HepG2 (cell line): Measurements from ENCODE around the gene HAUS2. TPM values are rescaled to one million over a fixed set of nuclear protein-coding genes. Genes with fewer than 3 reads are reported as not detected.

ENCODE experiments used
- ATAC-seq: fragments of 200-7000 bp; cut with Tn5 transposase; 3 replicates; pipeline ENCODE4 v1.9.1; 2020; ENCODE audit warnings: mild to moderate bottlenecking, moderate library complexity
- BruUV-seq: library from RNA; stranded (reverse); fragments of 400-500 nt; replicated peaks from 2 replicates; lab custom pipeline; 2021; lab: Mats Ljungman, UMichigan
- CTCF ChIA-PET: fragments of 300-600 bp; formaldehyde crosslinking; extraction: SDS; loops from one replicate; lab custom pipeline; 2021; ENCODE audit warnings: low total read pairs, inconsistent platforms, low intra/inter-chr PET ratio; lab: Yijun Ruan, JAX
- POLR2A ChIA-PET: fragments of 350-600 bp; sonication (Branson Sonifier 250); formaldehyde crosslinking; loops from one replicate; lab custom pipeline; 2020; ENCODE audit warnings: antibody characterized with exemption, inconsistent platforms; lab: Yijun Ruan, JAX
- DNase-seq: peaks from one replicate; pipeline ENCODE4 v3.0.0-alpha.2; 2015; ENCODE audit warnings: low spot score
- FAIRE-seq: peaks from 3 replicates; lab custom pipeline; 2011; peaks lifted over from hg19 to GRCh38; lab: Jason Lieb, UNC
- H2AFZ ChIP-seq: one replicate; pipeline ENCODE4 v1.6.1; 2011; ENCODE audit warnings: low read length, inconsistent platforms
- H3K27ac ChIP-seq: fragments of 300-600 bp; 3 replicates; pipeline ENCODE4 v1.8.0; 2011; ENCODE audit warnings: mixed run types, mild to moderate bottlenecking, mixed read lengths, low read length, inconsistent platforms; ENCODE audit not compliant: insufficient read depth; ENCODE audit errors: extremely low read length
- H3K27me3 ChIP-seq, 2 experiments: fragments of 200-600 bp in 1 of 2; 2 replicates in 1 of 2; 3 replicates in 1 of 2; pipeline versions ENCODE4 v1.6.0 to v1.8.0; 2011; ENCODE audit warnings: low read length in 2 of 2, mild to moderate bottlenecking in 2 of 2, moderate library complexity in 2 of 2, inconsistent platforms in 1 of 2; ENCODE audit not compliant: insufficient read depth in 2 of 2, control insufficient read depth in 1 of 2
- H3K36me3 ChIP-seq, 2 experiments: fragments of 200-600 bp in 1 of 2; replicated peaks in 1 of 2; 2 replicates in 1 of 2; 3 replicates in 1 of 2; pipeline versions ENCODE4 v1.5.1 to v1.8.0; 2011; ENCODE audit warnings: low read length in 2 of 2, inconsistent platforms in 1 of 2; ENCODE audit not compliant: insufficient read depth in 2 of 2, control insufficient read depth in 1 of 2
- H3K4me1 ChIP-seq: 2 replicates; pipeline ENCODE4 v1.5.1; 2012; ENCODE audit warnings: low read length, inconsistent platforms; ENCODE audit not compliant: insufficient read depth
- H3K4me2 ChIP-seq: 2 replicates; pipeline ENCODE4 v1.6.0; 2011; ENCODE audit warnings: low read depth, low read length, inconsistent platforms
- H3K4me3 ChIP-seq, 3 experiments: fragments of 200-600 bp in 1 of 3; sonication (generic), shearing (Covaris generic) in 1 of 3; replicated peaks in 1 of 3; 2 replicates each; pipeline ENCODE4 v1.5.1; 2011 to 2016; ENCODE audit warnings: low read length in 3 of 3, inconsistent platforms in 2 of 3, low read depth in 2 of 3, mild to moderate bottlenecking in 2 of 3, control low read depth in 1 of 3, mixed read lengths in 1 of 3; ENCODE audit not compliant: insufficient read depth in 1 of 3
- H3K79me2 ChIP-seq: one replicate; pipeline ENCODE4 v1.6.1; 2011; ENCODE audit warnings: low read length, inconsistent platforms; ENCODE audit not compliant: insufficient read depth
- H3K9ac ChIP-seq: 2 replicates; pipeline ENCODE4 v1.6.0; 2011; ENCODE audit warnings: mild to moderate bottlenecking, low read depth, low read length, inconsistent platforms; ENCODE audit not compliant: insufficient read depth
- H3K9me3 ChIP-seq: 2 replicates; pipeline ENCODE4 v1.5.1; 2012; ENCODE audit warnings: mild to moderate bottlenecking, low read length
- H4K20me1 ChIP-seq: 2 replicates; pipeline ENCODE4 v1.6.0; 2011; ENCODE audit warnings: inconsistent platforms, mild to moderate bottlenecking, low read length, moderate library complexity; ENCODE audit not compliant: insufficient read depth
- ASH2L ChIP-seq: fragments of 300-600, 200-600 bp; sonication (generic); IDR thresholded peaks from 2 replicates; pipeline ENCODE4 v1.7.0; 2017; ENCODE audit warnings: low read depth, mild to moderate bottlenecking, moderate library complexity, mixed read lengths, low read length; ENCODE audit not compliant: insufficient read length
- BHLHE40 ChIP-seq: IDR thresholded peaks from 2 replicates; pipeline ENCODE4 v1.6.1; 2011; ENCODE audit warnings: low read length, improper control_type of control experiment
- DMTF1 ChIP-seq: sonication (generic); formaldehyde crosslinking; IDR thresholded peaks from 2 replicates; pipeline ENCODE4 v1.4.0; 2020; ENCODE audit warnings: mild to moderate bottlenecking, missing genetic modification reagents
- EEA1 ChIP-seq: sonication (generic); formaldehyde crosslinking; IDR thresholded peaks from 2 replicates; pipeline ENCODE4 v1.5.1; 2020; ENCODE audit warnings: mild to moderate bottlenecking, missing genetic modification reagents, borderline replicate concordance
- FOXA1 ChIP-seq, 2 experiments: fragments of 450-650 bp in 1 of 2; sonication (generic) in 1 of 2; formaldehyde crosslinking in 1 of 2; IDR thresholded peaks; 2 replicates each; pipeline versions ENCODE4 v1.4.0 to v1.6.1; 2016 to 2020; ENCODE audit warnings: missing genetic modification reagents in 1 of 2
- GATAD2A ChIP-seq: IDR thresholded peaks from 2 replicates; pipeline ENCODE4 v1.6.1; 2016
- HHEX ChIP-seq: IDR thresholded peaks from 2 replicates; pipeline ENCODE4 v1.6.1; 2016; ENCODE audit warnings: control low read depth
- HNRNPUL1 ChIP-seq: fragments of 200-400 bp; formaldehyde crosslinking; IDR thresholded peaks from 2 replicates; pipeline ENCODE4 v1.6.1; 2017; ENCODE audit warnings: low read depth, mild to moderate bottlenecking, low read length, moderate library complexity
- KLF6 ChIP-seq: IDR thresholded peaks from 2 replicates; pipeline ENCODE4 v1.8.0; 2016; ENCODE audit warnings: missing biosample characterization, missing genetic modification reagents
- MZF1 ChIP-seq: sonication (generic); formaldehyde crosslinking; IDR thresholded peaks from 2 replicates; pipeline ENCODE4 v1.8.1; 2023; ENCODE audit warnings: mild to moderate bottlenecking, missing genetic modification reagents, borderline replicate concordance
- PAF1 ChIP-seq: IDR thresholded peaks from 2 replicates; pipeline ENCODE4 v1.6.1; 2016; ENCODE audit warnings: missing genetic modification reagents, missing compliant biosample characterization
- PHF8 ChIP-seq: sonication (generic); formaldehyde crosslinking; IDR thresholded peaks from 2 replicates; pipeline ENCODE4 v1.5.0; 2020; ENCODE audit warnings: missing genetic modification reagents
- RFXANK ChIP-seq: IDR thresholded peaks from 2 replicates; pipeline ENCODE4 v1.6.1; 2016
- ZMYM3 ChIP-seq: sonication (generic); formaldehyde crosslinking; IDR thresholded peaks from 2 replicates; pipeline ENCODE4 v1.5.1; 2020; ENCODE audit warnings: mild to moderate bottlenecking, missing genetic modification reagents
- ZNF317 ChIP-seq: sonication (generic); formaldehyde crosslinking; IDR thresholded peaks from 2 replicates; pipeline ENCODE4 v1.5.0; 2020; ENCODE audit warnings: mild to moderate bottlenecking, missing genetic modification reagents
- ZNF354B ChIP-seq: sonication (generic); formaldehyde crosslinking; IDR thresholded peaks from 2 replicates; pipeline ENCODE4 v1.8.0; 2022; ENCODE audit warnings: mild to moderate bottlenecking, missing genetic modification reagents
- ZNF414 ChIP-seq: sonication (generic); formaldehyde crosslinking; IDR thresholded peaks from 2 replicates; pipeline ENCODE4 v1.5.0; 2020; ENCODE audit warnings: missing genetic modification reagents
- ZNF746 ChIP-seq: sonication (generic); formaldehyde crosslinking; IDR thresholded peaks from 2 replicates; pipeline ENCODE4 v1.8.0; 2022; ENCODE audit warnings: mild to moderate bottlenecking, missing genetic modification reagents
- ZNF772 ChIP-seq: sonication (generic); formaldehyde crosslinking; IDR thresholded peaks from 2 replicates; pipeline ENCODE4 v1.5.0; 2020; ENCODE audit warnings: mild to moderate bottlenecking, missing genetic modification reagents
- ZNF781 ChIP-seq: sonication (generic); formaldehyde crosslinking; IDR thresholded peaks from 2 replicates; pipeline ENCODE4 v1.5.1; 2020; ENCODE audit warnings: borderline replicate concordance, mild to moderate bottlenecking, missing genetic modification reagents; ENCODE audit errors: not compliant biosample characterization
- WGBS: methylation state at CpG from one replicate; pipeline ENCODE4 v1.1.6; 2017; ENCODE audit warnings: low lambda C conversion rate; 5-methylcytosine and 5-hydroxymethylcytosine counted together
- in situ Hi-C: cut with HindIII; loops from 2 replicates; pipeline ENCODE4 v1.10.0; 2017; ENCODE audit warnings: low pct_unique_long_range_greater_than_20kb; ENCODE audit not compliant: extremely low pct_ligation_motif_present
- intact Hi-C: fragments of 100-400 bp; cut with micrococcal nuclease; formaldehyde crosslinking; loops from one replicate; pipeline ENCODE4 v1.10.0; 2022; ENCODE audit not compliant: unreplicated experiment
- polyA plus RNA-seq, 8 experiments: library from polyadenylated mRNA; depleted of rRNA in 3 of 8; stranded (reverse) in 7 of 8; unstranded in 1 of 8; fragments of >200 nt; fragmentation: Illumina TruSeq in 4 of 8; extraction: Trizol in 4 of 8; gene quantifications; 2 replicates each; pipeline versions ENCODE4 v1.2.1 to v1.2.3, GENCODE V29; 2011 to 2016; ENCODE audit warnings: low read depth in 4 of 8, missing spikeins in 1 of 8, mixed read lengths in 1 of 8; ENCODE audit not compliant: insufficient read depth in 1 of 8
- total RNA-seq, 5 experiments: library from RNA; depleted of rRNA; stranded (reverse); fragments of >200 nt; fragmentation: Illumina TruSeq; extraction: Trizol; gene quantifications; 2 replicates each; pipeline ENCODE4 v1.2.3, GENCODE V29; 2016; ENCODE audit warnings: low read depth in 1 of 5
- TF ChIP-seq, protein P1 (sequence below): sonication (generic); formaldehyde crosslinking; IDR thresholded peaks from 2 replicates; pipeline ENCODE4 v1.5.0; 2020; ENCODE audit warnings: missing genetic modification reagents

Gene HAUS2
- total and polyA plus RNA-seq, 2 of the 13 experiments (the other 11 are each of a cell fraction or from before 2014, with no cell fraction given) = 11.6 to 32.9 TPM

GRCh38 chr15:42591238-42591934, 42.7 kb downstream of the HAUS2 start:
- H3K9me3 ChIP-seq = no peaks in the 10 kb centered on the region
- no peaks in the 10 kb centered on the region for H3K36me3 ChIP-seq
- peak overlapping the region in 2 of 3 experiments; percentile 22 to 31; a peak in 1 of 6 replicates for H3K4me3 ChIP-seq
- H3K79me2 ChIP-seq = no peaks in the 10 kb centered on the region
- CTCF ChIA-PET = interaction anchor here (1.1 kb wide), 1 partner anchor 15 kb away, joined by 4 read pairs; the partner anchor contains the start of gene STARD9
- in situ Hi-C loops (no loop called here), intact Hi-C loops (loop anchor here (5.0 kb wide), 1 partner anchor 61 kb away; no protein-coding TSS in a partner anchor)
- DNase-seq (peak; percentile 84), FAIRE-seq (peak; percentile 82), ATAC-seq (peak; percentile 93)
- H3K9ac ChIP-seq = peak overlapping the region; percentile 32
- POLR2A ChIA-PET = interaction anchor here (0.6 to 2.4 kb wide), 5 partner anchors 10 to 97 kb away, joined by 3 to 20 read pairs (median 4); partner anchors contain the start of gene STARD9
- H3K27me3 ChIP-seq = no peaks in the 10 kb centered on the region
- peaks cover 31% of the 10 kb centered on the region for H3K4me1 ChIP-seq
- H2AFZ ChIP-seq = no peak overlapping the region
- H4K20me1 ChIP-seq = no peaks in the 10 kb centered on the region
- peak overlapping the region; percentile 89 for H3K27ac ChIP-seq
- H3K4me2 ChIP-seq = peak overlapping the region; percentile 64
- WGBS = 15% methylated on average over 10 of the region's 10 CpGs
- BruUV-seq = no TSS peak
- TF ChIP-seq FOXA1 (IDR thresholded peaks at IDR 0.05) (no peak), FOXA1 (CRISPR knock-in tag; IDR thresholded peaks at IDR 0.05) (peak; percentile 79), ZNF781 (CRISPR knock-in tag) (no peak), RFXANK (CRISPR knock-in tag) (no peak), ASH2L (peak; percentile 68), ZNF414 (CRISPR knock-in tag) (no peak), MZF1 (CRISPR knock-in tag) (no peak), KLF6 (CRISPR knock-in tag) (no peak), GATAD2A (peak; percentile 28; the same call in 1 of the 2 replicates), ZNF772 (CRISPR knock-in tag) (no peak), EEA1 (CRISPR knock-in tag) (no peak), HNRNPUL1 (no peak), PAF1 (no peak), ZNF354B (CRISPR knock-in tag) (no peak), HHEX (CRISPR knock-in tag) (no peak), BHLHE40 (no peak; the same call in 1 of the 2 replicates), ZNF317 (CRISPR knock-in tag) (no peak), PHF8 (CRISPR knock-in tag) (no peak), ZNF746 (CRISPR knock-in tag) (no peak), DMTF1 (CRISPR knock-in tag) (no peak), ZMYM3 (CRISPR knock-in tag) (peak; percentile 84; the same call in 1 of the 2 replicates)
- TF ChIP-seq, protein P1, sequence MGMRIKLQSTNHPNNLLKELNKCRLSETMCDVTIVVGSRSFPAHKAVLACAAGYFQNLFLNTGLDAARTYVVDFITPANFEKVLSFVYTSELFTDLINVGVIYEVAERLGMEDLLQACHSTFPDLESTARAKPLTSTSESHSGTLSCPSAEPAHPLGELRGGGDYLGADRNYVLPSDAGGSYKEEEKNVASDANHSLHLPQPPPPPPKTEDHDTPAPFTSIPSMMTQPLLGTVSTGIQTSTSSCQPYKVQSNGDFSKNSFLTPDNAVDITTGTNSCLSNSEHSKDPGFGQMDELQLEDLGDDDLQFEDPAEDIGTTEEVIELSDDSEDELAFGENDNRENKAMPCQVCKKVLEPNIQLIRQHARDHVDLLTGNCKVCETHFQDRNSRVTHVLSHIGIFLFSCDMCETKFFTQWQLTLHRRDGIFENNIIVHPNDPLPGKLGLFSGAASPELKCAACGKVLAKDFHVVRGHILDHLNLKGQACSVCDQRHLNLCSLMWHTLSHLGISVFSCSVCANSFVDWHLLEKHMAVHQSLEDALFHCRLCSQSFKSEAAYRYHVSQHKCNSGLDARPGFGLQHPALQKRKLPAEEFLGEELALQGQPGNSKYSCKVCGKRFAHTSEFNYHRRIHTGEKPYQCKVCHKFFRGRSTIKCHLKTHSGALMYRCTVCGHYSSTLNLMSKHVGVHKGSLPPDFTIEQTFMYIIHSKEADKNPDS (CRISPR knock-in tag) = no peak
